OCI-M2 (cell line): ENCODE data around the gene NOPCHAP1.
"Not testable (repeated sequence)": the region's sequence is repeated elsewhere in the genome, so short reads cannot be mapped to it uniquely, and the experiment has no call there.

Source experiments
- DNase-seq: peaks from one replicate; lab custom pipeline; 2025; ENCODE audit not compliant: unreplicated experiment; lab: John Stamatoyannopoulos, UW

Gene NOPCHAP1

DNA sequence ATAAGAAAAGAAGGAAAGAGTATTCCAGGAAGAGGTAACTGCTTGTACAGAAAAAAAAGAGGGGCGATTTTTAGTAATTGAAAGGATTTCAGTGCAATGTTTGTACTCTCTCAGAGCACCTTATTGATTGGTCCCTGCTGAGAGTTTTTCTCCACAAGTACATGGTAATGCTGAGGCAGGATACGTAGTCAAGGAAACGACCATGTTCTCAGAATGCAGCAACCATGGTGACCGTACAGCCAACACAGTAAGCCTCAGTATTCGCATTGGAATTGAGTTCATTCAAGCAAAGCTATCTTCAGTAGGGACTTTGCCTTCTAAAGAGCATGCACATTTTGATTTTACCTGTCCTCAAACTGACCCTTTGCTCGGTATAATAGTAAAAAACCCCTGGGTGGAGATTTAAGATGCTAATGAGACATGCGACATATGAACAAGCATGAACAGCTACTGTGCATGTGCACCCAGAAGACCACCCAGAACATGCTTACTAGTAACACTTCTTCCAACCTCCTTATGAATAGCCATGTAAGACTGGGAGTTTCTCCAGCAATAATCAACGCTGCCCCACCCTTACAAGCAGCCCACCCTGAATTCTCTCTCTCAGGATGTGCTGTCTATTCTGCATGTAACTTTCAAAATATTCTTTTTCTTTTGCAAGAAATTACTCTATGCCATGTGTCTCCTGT is 21.8 kb upstream of the NOPCHAP1 start:
- DNase-seq: no peak

DNA sequence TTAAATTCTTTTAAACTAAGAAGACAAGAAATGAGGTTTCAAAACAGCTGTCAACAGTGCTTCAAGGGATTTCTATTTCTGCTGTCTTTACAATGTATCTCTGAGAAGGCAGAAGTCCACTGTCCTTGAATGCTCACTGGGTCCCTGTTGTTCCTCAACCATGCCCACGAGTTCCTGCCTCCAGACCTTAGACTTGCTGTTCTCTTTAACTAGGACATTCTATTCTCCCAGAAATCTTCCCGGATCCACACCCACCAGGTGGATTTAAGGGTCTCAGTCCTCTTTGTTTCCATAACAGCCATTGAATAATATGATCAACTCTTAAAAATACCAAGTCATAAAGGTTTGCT is 21.3 kb upstream of the NOPCHAP1 start:
- DNase-seq: no peak

DNA sequence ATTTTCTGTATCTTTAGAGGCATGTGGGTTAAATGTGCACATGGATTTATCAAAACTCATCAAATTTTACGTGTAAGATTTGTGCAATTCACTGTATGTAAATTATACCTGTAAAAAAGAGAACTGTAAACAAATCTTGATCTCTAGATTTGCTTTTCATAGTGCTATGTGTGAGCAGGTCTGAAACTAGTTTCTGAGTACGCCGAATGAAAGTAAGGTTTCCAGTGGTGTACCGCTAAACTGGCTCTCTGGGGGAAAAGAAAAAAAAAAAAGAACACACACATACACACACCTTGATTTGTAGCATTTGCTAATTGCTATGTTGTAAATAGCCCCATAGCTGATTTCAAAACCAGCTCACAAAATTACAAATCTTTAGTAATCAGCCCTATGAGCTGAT is 19.4 kb upstream of the NOPCHAP1 start:
- no peak for DNase-seq

DNA sequence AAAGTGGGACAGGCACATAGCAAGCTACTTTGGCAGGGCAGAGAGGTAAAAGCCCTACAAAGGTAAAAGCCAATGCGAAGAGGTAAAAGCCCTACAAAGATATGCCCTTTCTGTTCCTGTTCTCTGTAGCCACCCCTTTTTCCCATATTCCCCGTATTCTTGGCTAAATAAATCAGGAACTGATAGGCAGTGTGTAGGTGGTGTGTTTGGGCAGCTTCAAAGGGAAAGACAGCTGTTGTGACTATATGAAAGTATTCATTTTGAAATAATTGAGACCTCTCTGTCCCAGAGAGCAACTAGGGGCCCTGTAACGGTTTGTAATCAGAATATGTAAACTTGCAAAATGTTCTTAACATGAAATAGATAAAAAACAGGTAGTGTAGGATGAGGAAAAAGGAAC is 16.8 kb upstream of the NOPCHAP1 start:
- no peak for DNase-seq

DNA sequence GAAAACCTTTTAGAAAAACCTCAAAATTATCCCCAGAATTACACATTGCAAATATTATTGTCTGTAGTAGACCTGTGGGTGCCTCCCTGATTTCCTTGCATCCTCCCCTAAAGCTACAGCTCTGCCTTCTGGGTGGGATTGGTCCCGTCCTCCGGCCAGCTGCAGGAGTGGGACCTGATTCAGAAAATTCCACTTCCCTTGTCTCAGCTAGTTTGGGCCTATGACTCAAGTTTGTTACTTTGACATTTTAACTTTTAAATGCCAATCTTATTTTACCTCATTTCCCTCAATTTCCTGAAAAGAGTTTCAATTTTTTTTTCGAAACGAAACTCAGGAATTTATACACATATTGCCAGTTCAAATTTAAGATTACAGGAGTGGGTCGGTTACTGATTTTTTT is 14.8 kb upstream of the NOPCHAP1 start:
- no peak for DNase-seq

DNA sequence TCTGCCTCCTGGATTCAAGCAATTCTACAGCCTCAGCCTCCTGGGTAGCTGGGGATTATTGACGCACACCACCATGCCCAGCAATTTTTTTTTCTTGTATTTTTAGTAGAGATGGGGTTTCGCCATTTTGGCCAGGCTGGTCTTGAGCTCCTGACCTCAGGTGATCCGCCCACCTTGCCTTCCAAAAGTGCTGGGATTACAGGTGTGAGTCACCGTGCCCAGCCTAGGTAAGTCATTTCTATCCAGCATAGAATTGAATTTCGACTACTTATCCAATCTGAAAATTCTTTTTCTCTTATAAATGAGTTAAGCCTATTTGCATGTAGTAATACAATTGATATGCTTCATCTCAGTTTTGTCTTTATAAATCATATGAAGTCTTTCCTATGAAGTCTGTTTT is 12.9 kb upstream of the NOPCHAP1 start:
- DNase-seq: no peak

DNA sequence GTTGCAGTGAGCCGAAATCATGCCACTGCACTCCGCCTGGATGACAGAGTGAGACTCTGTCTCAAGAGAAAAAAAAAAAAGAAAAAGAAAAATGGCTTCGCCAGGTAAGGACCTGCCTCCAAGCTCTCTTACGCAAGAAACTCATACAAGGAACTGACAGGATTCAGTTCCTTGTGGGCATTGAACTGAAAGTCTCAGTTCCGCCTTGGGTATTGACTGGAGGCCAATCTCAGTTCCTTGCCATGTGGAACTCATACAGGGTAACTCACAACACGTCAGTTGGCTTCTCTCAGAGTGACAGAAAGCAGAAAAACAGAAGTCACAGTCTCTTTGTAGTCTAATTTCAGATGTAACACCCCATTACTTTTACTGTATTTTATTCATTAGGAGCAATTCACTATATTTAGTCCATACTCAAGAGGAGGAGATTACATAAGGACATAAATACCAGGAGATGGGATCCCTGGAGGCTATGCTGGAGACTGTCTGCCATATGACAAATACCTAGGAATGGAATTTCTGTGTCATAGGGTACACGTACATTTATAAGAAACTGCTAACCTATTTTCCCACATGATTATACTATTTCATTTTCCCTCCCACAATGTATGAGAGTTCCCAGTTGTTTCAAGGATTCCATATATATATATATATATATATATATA is 11.4 kb upstream of the NOPCHAP1 start:
- DNase-seq: no peak

DNA sequence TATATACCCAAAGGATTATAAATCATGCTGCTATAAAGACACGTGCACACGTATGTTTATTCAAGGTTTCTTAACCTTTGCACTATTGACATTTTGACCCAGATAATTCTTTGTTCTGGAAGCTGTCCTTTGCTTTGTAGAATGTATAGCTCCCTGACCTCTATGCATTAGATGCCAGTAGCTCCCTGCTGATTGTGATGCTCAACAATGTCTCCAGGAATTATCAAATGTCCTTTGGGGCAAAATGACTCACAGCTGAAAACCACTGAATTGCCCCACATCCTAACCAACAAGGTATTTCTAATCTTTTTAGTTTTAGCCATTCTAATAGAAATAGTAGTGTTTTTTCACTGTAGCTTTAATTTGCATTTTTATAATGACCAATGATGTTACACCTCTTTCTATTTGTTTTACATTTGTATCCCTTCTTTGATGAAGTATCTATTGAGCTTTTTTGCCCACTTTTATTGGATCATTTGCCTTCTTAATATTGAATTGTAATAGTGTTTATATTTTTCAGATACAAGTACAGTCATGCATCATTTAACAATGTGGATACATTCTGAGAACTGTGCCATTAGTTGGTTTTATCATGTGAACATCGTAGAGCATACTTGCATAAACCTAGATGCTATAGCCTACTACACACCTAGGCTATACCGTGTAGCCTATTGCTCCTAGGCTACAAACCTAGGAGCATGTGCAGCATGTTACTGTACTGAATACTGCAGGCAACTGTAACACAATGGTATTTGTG is 10.4 kb upstream of the NOPCHAP1 start:
- DNase-seq: no peak

DNA sequence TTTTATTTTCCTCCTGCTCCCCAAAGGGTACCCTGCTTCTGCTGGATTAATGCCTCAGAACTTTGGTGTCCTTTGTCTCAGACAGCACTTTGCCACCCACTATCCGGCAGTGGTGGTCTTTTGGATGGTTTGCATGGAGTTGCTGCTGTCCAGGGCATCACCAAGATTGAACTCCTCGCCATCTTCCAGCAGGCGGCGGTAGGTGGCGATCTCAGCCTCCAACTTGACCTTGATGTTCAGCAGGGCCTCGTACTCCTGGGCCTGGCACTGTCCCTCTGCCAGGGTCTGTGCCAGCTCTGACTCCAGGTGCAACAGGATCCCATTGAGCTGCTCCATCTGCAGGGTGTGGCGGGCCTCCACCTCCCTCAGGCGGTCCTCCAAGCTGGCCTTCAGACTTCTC is 9.4 kb upstream of the NOPCHAP1 start:
- no peak for DNase-seq

DNA sequence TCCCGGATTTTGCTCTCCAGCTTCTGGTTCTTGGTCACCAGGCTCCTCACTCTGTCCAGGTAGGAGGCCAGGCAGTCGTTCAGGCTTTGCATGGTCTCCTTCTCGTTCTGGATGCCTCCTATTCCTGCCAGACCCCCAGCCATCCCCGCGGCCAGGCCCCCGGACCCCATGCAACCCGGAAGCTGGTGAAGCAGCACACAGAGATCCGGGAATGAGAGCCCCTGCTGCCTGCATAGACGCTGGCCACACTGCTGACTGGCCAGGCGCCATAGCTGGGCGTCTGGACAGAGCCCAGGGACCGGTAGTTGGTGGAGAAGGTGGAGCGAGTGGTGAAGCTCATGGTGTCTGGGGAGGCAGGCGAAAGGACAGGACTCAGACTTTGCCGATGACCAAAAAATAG is 8.4 kb upstream of the NOPCHAP1 start:
- not testable (repeated sequence) for DNase-seq

DNA sequence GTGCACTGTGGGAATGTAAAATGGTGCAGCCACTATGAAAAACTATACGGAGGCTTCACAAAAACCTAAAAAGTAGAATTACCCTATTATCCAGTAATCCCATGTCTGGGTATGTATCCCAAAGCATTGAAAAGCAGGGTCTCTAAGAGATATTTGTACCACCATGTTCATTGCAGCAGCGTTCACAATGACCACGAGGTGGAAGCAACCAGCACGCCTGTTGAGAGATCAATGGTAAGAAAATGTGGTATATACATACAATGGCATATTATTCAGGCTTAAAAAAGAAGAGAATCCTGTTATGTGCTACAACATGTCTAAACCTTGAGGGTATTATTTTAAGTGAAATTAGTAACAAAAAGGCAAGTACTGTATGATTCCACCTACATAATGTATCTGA is 910 bp upstream of the NOPCHAP1 start:
- no peak for DNase-seq

DNA sequence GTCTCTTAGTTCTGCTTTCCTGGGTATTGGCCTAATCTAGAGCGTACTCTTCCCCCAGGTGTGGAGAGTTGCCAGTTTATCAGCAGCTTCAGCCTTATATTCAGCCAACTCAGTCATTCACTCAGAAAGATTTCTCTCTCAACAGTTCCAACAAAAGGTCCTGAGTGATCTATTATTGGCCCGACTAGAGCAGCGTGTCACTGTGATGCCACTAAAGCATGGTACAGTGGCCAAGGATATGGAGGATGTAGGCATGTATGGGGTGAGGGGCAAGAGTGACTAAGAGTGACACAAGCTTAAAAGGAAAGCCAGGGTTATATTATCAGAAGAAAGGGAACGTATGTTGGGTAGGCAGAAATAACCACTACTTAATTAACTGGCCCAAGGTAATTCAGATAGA is 4.8 kb downstream of the NOPCHAP1 start:
- no peak for DNase-seq

DNA sequence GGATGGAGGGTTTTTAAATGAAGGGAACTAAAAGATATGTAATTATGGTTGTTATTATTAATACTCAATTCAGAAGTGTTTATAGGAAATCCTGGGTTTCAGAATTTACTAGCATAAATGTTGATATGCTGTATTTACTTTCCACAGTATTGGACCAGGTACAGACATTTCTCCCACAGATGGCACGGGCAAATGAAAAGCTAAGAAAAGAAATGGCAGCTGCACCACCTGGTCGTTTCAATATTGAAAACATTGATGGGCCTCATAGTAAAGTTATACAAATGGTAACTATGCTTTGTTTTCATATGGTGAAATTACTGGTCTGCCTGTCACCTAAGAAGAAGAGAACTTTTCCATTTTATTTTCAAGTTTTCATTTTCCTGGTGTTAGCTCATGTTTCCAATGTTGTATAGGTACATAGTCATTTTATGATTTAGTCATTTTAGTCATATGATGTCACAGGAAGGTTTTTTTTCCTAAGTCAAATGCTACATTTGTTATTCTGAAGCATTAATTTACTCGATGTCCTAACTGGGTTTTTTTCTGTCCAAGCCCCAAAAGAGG is 5.5 kb downstream of the NOPCHAP1 start:
- DNase-seq: no peak

DNA sequence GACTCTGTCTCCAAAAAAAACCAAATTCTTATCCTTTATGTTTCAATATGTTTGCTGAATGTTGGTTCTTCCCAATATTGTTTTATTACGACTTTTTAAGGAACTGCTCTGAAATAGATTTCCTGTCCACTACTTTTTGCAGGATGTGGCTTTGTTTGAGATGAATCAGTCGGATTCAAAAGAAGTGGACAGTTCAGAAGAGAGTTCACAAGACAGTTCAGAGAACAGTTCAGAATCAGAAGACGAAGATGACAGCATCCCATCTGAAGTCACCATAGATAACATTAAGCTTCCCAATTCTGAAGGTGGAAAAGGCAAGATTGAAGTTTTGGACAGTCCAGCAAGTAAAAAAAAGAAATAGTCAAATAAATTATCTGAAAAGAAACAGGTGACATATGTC is 8.2 kb downstream of the NOPCHAP1 start:
- no peak for DNase-seq

DNA sequence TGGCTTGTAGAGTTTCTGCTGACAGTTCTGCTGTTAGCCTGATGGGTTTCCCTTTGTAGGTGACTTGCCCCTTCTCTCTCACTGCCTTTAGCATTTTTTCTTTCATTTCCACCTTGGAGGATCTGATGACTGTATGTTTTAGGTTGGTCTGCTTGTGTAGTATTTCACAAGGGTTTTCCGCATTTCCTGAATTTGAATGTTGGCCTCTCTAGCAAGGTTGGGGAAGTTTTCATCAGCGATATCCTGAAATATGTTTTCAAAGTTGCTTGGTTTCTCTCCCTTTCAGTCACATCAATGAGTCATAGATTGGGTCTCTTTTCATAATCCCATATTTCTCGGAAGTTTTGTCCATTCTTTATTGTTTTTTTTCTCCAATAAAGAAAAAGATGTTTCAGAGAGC is 11.4 kb downstream of the NOPCHAP1 start:
- DNase-seq: no peak

DNA sequence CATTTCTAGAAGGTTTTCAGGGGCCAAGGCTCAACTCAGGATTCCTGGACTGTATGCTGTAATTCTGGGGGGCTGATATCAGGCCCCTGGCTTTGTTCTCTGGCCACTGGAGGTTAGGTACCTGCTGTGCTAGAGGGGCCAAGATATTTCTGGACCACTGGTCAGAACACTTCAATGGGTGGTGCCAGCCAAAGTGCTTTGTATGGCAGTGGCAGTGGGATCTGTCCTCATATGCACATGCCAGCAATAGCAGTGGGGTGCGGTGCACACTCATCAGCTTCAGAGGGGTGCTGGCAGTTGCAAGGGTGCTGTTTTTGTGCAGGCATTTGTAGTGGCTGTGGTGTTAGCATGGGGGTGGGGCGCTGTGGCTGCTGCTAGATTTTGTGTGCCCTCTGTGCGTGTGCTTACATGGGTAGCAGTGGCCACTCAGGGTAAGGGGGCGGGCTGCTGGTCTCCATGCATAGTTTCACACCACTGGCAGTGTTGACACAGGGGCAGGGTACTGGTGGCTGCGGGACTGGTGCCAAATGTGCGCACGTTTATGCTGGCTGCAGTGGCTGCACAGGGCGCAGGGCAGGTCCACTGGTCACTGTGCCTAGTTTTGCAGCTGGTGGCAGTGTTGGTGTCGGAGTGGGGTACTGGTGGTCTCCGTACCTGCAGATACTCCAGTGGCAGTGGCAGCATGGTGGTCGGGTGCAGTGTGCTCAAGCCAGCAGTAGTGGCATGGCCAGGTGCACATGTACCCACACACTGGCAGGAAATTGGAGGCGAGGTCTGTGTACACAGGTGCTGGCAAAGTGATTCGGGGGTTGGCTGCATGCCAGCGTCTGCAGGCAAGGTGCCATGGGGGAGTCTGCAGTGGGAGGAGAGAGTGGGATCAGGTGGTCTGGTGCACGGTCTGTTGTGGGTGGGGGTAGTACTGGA is 12.6 kb downstream of the NOPCHAP1 start:
- no peak for DNase-seq

DNA sequence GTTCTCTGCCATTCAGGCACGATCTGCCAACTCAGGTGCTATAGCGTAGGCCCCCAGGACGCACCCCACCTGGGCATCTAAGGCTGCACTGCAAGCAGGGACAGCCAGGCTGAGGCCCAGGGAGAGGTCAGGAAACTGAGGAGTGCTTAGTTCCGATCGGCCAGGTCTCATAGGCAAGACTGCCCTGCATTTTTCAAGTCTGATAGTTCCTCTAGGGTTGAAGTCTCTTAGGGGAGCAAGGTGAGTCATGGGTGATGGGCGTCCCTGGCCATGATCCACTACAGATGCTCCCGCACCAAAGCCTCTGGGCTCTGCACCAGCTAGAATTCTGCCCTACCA is 13.2 kb downstream of the NOPCHAP1 start:
- no peak for DNase-seq

DNA sequence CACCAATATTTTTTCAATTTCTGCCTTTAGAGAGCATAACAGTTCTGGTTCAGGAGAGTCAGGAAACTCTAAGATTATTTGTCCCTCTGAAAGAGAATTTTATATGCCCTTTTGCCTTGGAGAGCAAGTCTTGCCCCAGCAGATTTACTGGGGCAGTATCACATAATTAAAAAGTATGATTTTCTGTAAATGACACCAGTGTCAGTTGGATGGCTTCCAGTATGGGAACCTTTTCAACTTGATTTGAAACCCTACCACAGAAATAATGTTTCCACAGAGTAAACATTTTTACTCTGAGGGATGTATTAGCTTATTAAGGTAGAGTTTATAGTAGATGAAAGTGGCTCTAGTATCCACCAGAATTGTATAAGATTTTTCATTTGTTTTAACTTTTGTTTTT is 15.4 kb downstream of the NOPCHAP1 start:
- DNase-seq: no peak

DNA sequence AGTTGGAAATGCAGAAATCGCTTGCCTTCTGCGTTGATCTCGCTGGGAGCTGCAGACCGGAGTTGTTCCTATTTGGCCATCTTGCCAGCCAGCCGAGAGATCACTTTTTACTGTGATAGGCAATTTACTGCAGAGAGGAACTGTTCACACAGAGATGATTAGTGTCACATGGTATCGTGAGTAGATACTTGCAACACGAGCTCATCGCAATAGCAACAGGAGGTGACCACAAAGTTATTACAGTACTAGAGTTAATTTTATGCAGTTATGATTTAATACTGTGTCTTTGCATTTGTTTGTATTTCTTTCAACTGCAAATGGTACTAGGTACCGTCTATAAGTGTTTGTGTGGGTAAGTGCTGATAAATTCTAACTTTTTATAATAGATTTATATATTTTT is 27.8 kb downstream of the NOPCHAP1 start:
- DNase-seq: no peak

DNA sequence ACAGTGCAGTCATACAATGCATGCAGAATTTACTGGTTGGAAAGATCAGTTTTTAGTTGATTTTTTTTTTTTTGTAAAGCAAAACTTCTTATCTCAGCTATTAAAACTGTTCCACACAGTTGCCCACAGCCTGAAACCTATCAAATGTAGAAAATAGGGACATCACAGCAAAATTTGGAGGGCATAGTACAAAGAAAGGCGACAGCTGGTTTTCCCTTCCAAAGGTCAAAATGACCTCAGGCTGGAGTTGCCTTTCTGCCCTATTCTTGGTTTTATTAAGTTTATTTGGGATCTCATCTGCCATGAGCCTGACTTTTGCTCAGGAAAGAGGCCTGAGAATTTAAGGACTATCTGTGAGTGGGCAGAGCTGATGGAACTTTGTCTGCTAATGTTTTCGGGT is 28.5 kb downstream of the NOPCHAP1 start:
- no peak for DNase-seq

DNA sequence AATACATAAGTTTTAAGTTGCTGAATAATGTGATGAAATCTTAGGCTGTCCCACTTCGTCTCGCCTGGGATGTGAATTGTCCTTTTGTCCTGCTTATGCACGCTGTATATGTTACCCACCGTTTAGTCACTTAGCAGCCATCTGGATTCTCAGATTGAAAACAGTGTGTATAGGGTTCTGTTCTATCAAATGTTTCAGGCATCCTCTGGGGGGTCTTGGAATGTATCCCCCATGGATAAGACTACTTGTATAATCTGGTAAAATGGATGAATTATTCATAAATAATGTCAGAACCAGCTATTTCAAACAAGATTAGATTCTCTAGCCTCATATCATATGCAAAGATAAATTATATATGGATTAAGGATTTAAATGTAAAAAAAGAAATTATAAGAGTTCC is 29.4 kb downstream of the NOPCHAP1 start:
- no peak for DNase-seq
